ENCODE measurements around the gene ITGA1. TPM values are rescaled to one million over a fixed set of nuclear protein-coding genes. Genes with fewer than 3 reads are reported as not detected.

The ITGA1 gene
- total and polyA plus RNA-seq, 2 of the 13 experiments (the other 11 are each of a cell fraction or from before 2014, with no cell fraction given): 23.1 to 28.6 TPM

GRCh38 chr5:52878656-52879055 lies 90.9 kb downstream of the ITGA1 start:
- no peak for DNase-seq (ENCODE audit: low spot score)
- ChIA-PET POLR2A (interaction anchor here (1.0 kb wide), 1 partner anchor 91 kb away, joined by 3 read pairs; the partner anchor contains the start of genes ITGA1 and PELO), CTCF (ENCODE audit: low intra/inter-chr PET ratio, low total read pairs) (no interaction called here)
- ATAC-seq: no peak
- H2AFZ ChIP-seq (ENCODE audit: low read length): no peak overlapping the region
- peaks cover 9% of the 10 kb centered on the region for H3K4me1 ChIP-seq (ENCODE audit: insufficient read depth, low read length)
- no peak overlapping the region for H3K27ac ChIP-seq (ENCODE audit: extremely low read length, insufficient read depth, low read length)
- no TSS peak for BruUV-seq (replicated peaks)
- in situ Hi-C loops (cut with HindIII; ENCODE audit: extremely low pct_ligation_motif_present, low pct_unique_long_range_greater_than_20kb) (no loop called here), intact Hi-C loops (cut with micrococcal nuclease; ENCODE audit: unreplicated experiment) (no loop called here)
- no peak for FAIRE-seq
- no peaks in the 10 kb centered on the region for H3K27me3 ChIP-seq (ENCODE audit: control insufficient read depth in 1 of 2, insufficient read depth in 2 of 2, low read length in 2 of 2)
- H3K9me3 ChIP-seq (ENCODE audit: low read length): no peaks in the 10 kb centered on the region
- no peak overlapping the region for H3K4me2 ChIP-seq (ENCODE audit: low read depth, low read length)
- no peak overlapping the region for H3K9ac ChIP-seq (ENCODE audit: insufficient read depth, low read depth, low read length)
- H3K4me3 ChIP-seq (replicated peaks in 1 of 3; ENCODE audit: insufficient read depth in 1 of 3, low read depth in 2 of 3, low read length in 3 of 3): no peak overlapping the region
- no peak for TF ChIP-seq ZNF740 (CRISPR knock-in tag; IDR thresholded peaks at IDR 0.05)
- no peak for TF ChIP-seq ZNF253 (CRISPR knock-in tag; IDR thresholded peaks at IDR 0.05; ENCODE audit: borderline replicate concordance)
- TF ChIP-seq MAF1 (CRISPR knock-in tag; IDR thresholded peaks at IDR 0.05; ENCODE audit: borderline replicate concordance): no peak
- TF ChIP-seq ZNF598 (CRISPR knock-in tag; IDR thresholded peaks at IDR 0.05; ENCODE audit: borderline replicate concordance): no peak
- no peak for TF ChIP-seq JARID2 (CRISPR knock-in tag; IDR thresholded peaks at IDR 0.05; ENCODE audit: insufficient replicate concordance)
- no peaks in the 10 kb centered on the region for H4K20me1 ChIP-seq (ENCODE audit: insufficient read depth, low read length)
- WGBS (ENCODE audit: low lambda C conversion rate): 92% methylated on average over 3 of the region's 3 CpGs
- H3K36me3 ChIP-seq (replicated peaks in 1 of 2; ENCODE audit: control insufficient read depth in 1 of 2, insufficient read depth in 2 of 2, low read length in 2 of 2): no peaks in the 10 kb centered on the region
- H3K79me2 ChIP-seq (ENCODE audit: insufficient read depth, low read length): no peaks in the 10 kb centered on the region

- Histone ChIP-seq H3K4me1 (ENCODE audit: insufficient read depth, low read length) (peaks cover 16% of the 10 kb centered on the region), H2AFZ (ENCODE audit: low read length) (no peak overlapping the region), H3K4me3 (replicated peaks in 1 of 3; ENCODE audit: insufficient read depth in 1 of 3, low read depth in 2 of 3, low read length in 3 of 3) (no peak overlapping the region), H3K27ac (ENCODE audit: extremely low read length, insufficient read depth, low read length) (no peak overlapping the region), H3K9me3 (ENCODE audit: low read length) (no peaks in the 10 kb centered on the region), H3K27me3 (ENCODE audit: control insufficient read depth in 1 of 2, insufficient read depth in 2 of 2, low read length in 2 of 2) (no peaks in the 10 kb centered on the region), H3K9ac (ENCODE audit: insufficient read depth, low read depth, low read length) (no peak overlapping the region), H3K36me3 (replicated peaks in 1 of 2; ENCODE audit: control insufficient read depth in 1 of 2, insufficient read depth in 2 of 2, low read length in 2 of 2) (no peaks in the 10 kb centered on the region), H3K79me2 (ENCODE audit: insufficient read depth, low read length) (no peaks in the 10 kb centered on the region), H4K20me1 (ENCODE audit: insufficient read depth, low read length) (no peaks in the 10 kb centered on the region), H3K4me2 (ENCODE audit: low read depth, low read length) (no peak overlapping the region)
- ChIA-PET POLR2A (no interaction called here), CTCF (ENCODE audit: low intra/inter-chr PET ratio, low total read pairs) (no interaction called here)
- BruUV-seq (replicated peaks): no TSS peak
- in situ Hi-C loops (cut with HindIII; ENCODE audit: extremely low pct_ligation_motif_present, low pct_unique_long_range_greater_than_20kb): no loop called here
- DNase-seq (ENCODE audit: low spot score) (no peak), ATAC-seq (no peak), FAIRE-seq (no peak)
- intact Hi-C loops (cut with micrococcal nuclease; ENCODE audit: unreplicated experiment): no loop called here
- TF ChIP-seq YY1 (IDR thresholded peaks at IDR 0.05; ENCODE audit: insufficient read depth, insufficient replicate concordance, low read depth, low read length) (no peak), NCOA1 (CRISPR knock-in tag; IDR thresholded peaks at IDR 0.05) (no peak), ZNF777 (CRISPR knock-in tag; IDR thresholded peaks at IDR 0.05) (no peak), RARG (CRISPR knock-in tag; IDR thresholded peaks at IDR 0.05; ENCODE audit: low read depth) (no peak), TARDBP (CRISPR knock-in tag; IDR thresholded peaks at IDR 0.05) (no peak), ZNF703 (CRISPR knock-in tag; IDR thresholded peaks at IDR 0.05; ENCODE audit: borderline replicate concordance) (no peak), DR1 (CRISPR knock-in tag; IDR thresholded peaks at IDR 0.05) (no peak), FIP1L1 (IDR thresholded peaks at IDR 0.05; ENCODE audit: borderline replicate concordance, insufficient read depth, low read depth, low read length) (no peak), HMG20A (CRISPR knock-in tag; IDR thresholded peaks at IDR 0.05; ENCODE audit: borderline replicate concordance) (no peak), FOSL1 (CRISPR knock-in tag; IDR thresholded peaks at IDR 0.05; ENCODE audit: borderline replicate concordance) (no peak)
Measured at GRCh38 chr5:52880541-52880940, 92.8 kb downstream of the ITGA1 start.

Measured in HepG2 (cell line).